ENCODE results near the gene SNRNP27. TPM values are rescaled to one million over a fixed set of nuclear protein-coding genes. Genes with fewer than 3 reads are reported as not detected.

SNRNP27 gene
- total and polyA plus RNA-seq, 9 of the 15 experiments (the other 6 are each of a cell fraction or from before 2014, with no cell fraction given) = 29.2 to 102 (median 65.7) TPM

GRCh38 chr2:69940691-69941090 lies 46.9 kb downstream of the SNRNP27 start:
- CTCF ChIA-PET (ENCODE audit: low intra/inter-chr PET ratio) = no interaction called here
- H3K4me1 ChIP-seq (replicated peaks in 1 of 2; ENCODE audit: control insufficient read depth in 2 of 2, insufficient read depth in 2 of 2, low read length in 2 of 2) = peaks cover 5 to 10% of the 10 kb centered on the region in 2 experiments; a peak in 4 of 5 replicates
- no peak for TF ChIP-seq ZNF121 (CRISPR knock-in tag; conservative IDR thresholded peaks at IDR 0.05)
- H3K27me3 ChIP-seq (ENCODE audit: control insufficient read depth in 2 of 2, insufficient read depth in 2 of 2, low read length in 2 of 2) = no peaks in the 10 kb centered on the region
- H3K4me3 ChIP-seq = no peak overlapping the region
- no peaks in the 10 kb centered on the region for H3K9me3 ChIP-seq (replicated peaks; ENCODE audit: control insufficient read depth, insufficient read depth, low read depth, low read length)
- TSS peak; percentile 19 for BruUV-seq (replicated peaks)
- FAIRE-seq = no peak
- H3K36me3 ChIP-seq (ENCODE audit: control insufficient read depth, insufficient read depth, low read length) = peaks cover 80% of the 10 kb centered on the region
- POLR2A ChIA-PET = interaction anchor here (0.7 kb wide), 1 partner anchor 70 kb away, joined by 3 read pairs; no protein-coding TSS in a partner anchor
- H3K4me2 ChIP-seq (ENCODE audit: insufficient read depth, low read length) = no peak overlapping the region
- H3K9ac ChIP-seq (ENCODE audit: insufficient read depth in 1 of 2, low read depth in 2 of 2, low read length in 2 of 2) = no peak overlapping the region
- DNase-seq (ENCODE audit: extremely low read depth in 1 of 4, low spot score in 3 of 4) = no peak
- no peak overlapping the region for H3K27ac ChIP-seq (ENCODE audit: extremely low read depth, low read depth, low read length)
- in situ Hi-C loops (cut with MboI) (no loop called here), intact Hi-C loops (cut with micrococcal nuclease) (no loop called here)
- 97% methylated on average over 8 of the region's 8 CpGs for WGBS (ENCODE audit: insufficient coverage, low coverage, missing lambda C conversion rate)
- no peak overlapping the region for H2AFZ ChIP-seq (ENCODE audit: low read depth, low read length)
- no peaks in the 10 kb centered on the region for H3K79me2 ChIP-seq (ENCODE audit: control insufficient read depth, insufficient read depth, low read length)
- H3K9me1 ChIP-seq (ENCODE audit: control insufficient read depth, insufficient read depth, low read length) = peaks cover 2% of the 10 kb centered on the region
- H4K20me1 ChIP-seq (replicated peaks; ENCODE audit: control insufficient read depth, insufficient read depth, low read length) = no peaks in the 10 kb centered on the region
- no peak for ATAC-seq

GRCh38 chr2:69943000-69943842 lies 49.5 kb downstream of the SNRNP27 start:
- no peaks in the 10 kb centered on the region for H3K27me3 ChIP-seq (ENCODE audit: control insufficient read depth in 2 of 2, insufficient read depth in 2 of 2, low read length in 2 of 2)
- WGBS (ENCODE audit: insufficient coverage, low coverage, missing lambda C conversion rate) = 75% methylated on average over 11 of the region's 11 CpGs
- ChIA-PET POLR2A (interaction anchor here (0.6 to 1.9 kb wide), 6 partner anchors 8 to 582 kb away, joined by 3 to 8 read pairs (median 4); no protein-coding TSS in a partner anchor), CTCF (ENCODE audit: low intra/inter-chr PET ratio) (no interaction called here)
- no peak overlapping the region for H3K4me2 ChIP-seq (ENCODE audit: insufficient read depth, low read length)
- TF ChIP-seq CEBPG (CRISPR knock-in tag; IDR thresholded peaks at IDR 0.05) = 0 out of 2 replicates have a peak, but pooled peaks have one; percentile 36
- peak in 1 of 2 experiments; percentile 64; a peak in 1 of 4 replicates for TF ChIP-seq CEBPG (tag; conservative IDR thresholded peaks at IDR 0.05 in 1 of 2, IDR thresholded peaks at IDR 0.05 in 1 of 2)
- TF ChIP-seq CEBPB (tag; IDR thresholded peaks at IDR 0.05) = peak; percentile 70
- TF ChIP-seq ZBTB17 (CRISPR knock-in tag; IDR thresholded peaks at IDR 0.05) = no peak
- H4K20me1 ChIP-seq (replicated peaks; ENCODE audit: control insufficient read depth, insufficient read depth, low read length) = no peaks in the 10 kb centered on the region
- no peaks in the 10 kb centered on the region for H3K9me3 ChIP-seq (replicated peaks; ENCODE audit: control insufficient read depth, insufficient read depth, low read depth, low read length)
- intact Hi-C loops (cut with micrococcal nuclease) = no loop called here
- no peak overlapping the region for H2AFZ ChIP-seq (ENCODE audit: low read depth, low read length)
- peaks cover 15 to 35% of the 10 kb centered on the region in 2 experiments for H3K4me1 ChIP-seq (replicated peaks in 1 of 2; ENCODE audit: control insufficient read depth in 2 of 2, insufficient read depth in 2 of 2, low read length in 2 of 2)
- H3K27ac ChIP-seq (ENCODE audit: extremely low read depth, low read depth, low read length) = no peak overlapping the region; the same call in 2 of the 3 replicates
- peaks cover 54% of the 10 kb centered on the region for H3K36me3 ChIP-seq (ENCODE audit: control insufficient read depth, insufficient read depth, low read length)
- DNase-seq (ENCODE audit: extremely low read depth in 1 of 4, low spot score in 3 of 4) (no peak), FAIRE-seq (no peak), ATAC-seq (no peak; the same call in 2 of the 3 replicates)
- BruUV-seq (replicated peaks) = no TSS peak
- no peak overlapping the region for H3K9ac ChIP-seq (ENCODE audit: insufficient read depth in 1 of 2, low read depth in 2 of 2, low read length in 2 of 2)
- H3K9me1 ChIP-seq (ENCODE audit: control insufficient read depth, insufficient read depth, low read length) = no peaks in the 10 kb centered on the region
- in situ Hi-C loops (cut with MboI) = no loop called here
- H3K4me3 ChIP-seq = no peak overlapping the region
- H3K79me2 ChIP-seq (ENCODE audit: control insufficient read depth, insufficient read depth, low read length) = no peaks in the 10 kb centered on the region
